ENCODE results near the gene EIF2AK3.

EIF2AK3 gene

DNA sequence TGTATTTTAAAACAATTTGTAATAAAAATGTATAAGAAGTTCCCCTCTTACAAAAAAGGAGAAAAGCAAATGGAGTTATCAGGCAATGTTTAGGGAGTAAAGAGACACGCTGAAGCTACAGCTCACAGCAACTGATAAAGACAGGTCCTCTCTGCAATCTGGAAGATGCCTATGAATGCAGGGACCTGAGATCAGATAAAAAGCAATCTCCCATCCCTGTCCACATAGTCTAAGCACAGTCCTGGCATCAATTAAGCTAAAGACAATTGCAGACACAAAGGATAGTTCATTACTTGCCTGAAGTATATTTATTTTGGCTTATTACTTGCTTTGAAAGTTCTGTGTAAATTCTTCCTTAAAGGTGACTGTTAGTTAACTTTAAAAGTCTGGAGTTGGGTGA lies 5.0 kb downstream of the EIF2AK3 start:
- no peak for TF ChIP-seq ZFX (IDR thresholded peaks at IDR 0.05)
- TF ChIP-seq, protein P1, sequence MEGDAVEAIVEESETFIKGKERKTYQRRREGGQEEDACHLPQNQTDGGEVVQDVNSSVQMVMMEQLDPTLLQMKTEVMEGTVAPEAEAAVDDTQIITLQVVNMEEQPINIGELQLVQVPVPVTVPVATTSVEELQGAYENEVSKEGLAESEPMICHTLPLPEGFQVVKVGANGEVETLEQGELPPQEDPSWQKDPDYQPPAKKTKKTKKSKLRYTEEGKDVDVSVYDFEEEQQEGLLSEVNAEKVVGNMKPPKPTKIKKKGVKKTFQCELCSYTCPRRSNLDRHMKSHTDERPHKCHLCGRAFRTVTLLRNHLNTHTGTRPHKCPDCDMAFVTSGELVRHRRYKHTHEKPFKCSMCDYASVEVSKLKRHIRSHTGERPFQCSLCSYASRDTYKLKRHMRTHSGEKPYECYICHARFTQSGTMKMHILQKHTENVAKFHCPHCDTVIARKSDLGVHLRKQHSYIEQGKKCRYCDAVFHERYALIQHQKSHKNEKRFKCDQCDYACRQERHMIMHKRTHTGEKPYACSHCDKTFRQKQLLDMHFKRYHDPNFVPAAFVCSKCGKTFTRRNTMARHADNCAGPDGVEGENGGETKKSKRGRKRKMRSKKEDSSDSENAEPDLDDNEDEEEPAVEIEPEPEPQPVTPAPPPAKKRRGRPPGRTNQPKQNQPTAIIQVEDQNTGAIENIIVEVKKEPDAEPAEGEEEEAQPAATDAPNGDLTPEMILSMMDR (conservative IDR thresholded peaks at IDR 0.05) = no peak
- no peak overlapping the region for H3K27ac ChIP-seq

DNA sequence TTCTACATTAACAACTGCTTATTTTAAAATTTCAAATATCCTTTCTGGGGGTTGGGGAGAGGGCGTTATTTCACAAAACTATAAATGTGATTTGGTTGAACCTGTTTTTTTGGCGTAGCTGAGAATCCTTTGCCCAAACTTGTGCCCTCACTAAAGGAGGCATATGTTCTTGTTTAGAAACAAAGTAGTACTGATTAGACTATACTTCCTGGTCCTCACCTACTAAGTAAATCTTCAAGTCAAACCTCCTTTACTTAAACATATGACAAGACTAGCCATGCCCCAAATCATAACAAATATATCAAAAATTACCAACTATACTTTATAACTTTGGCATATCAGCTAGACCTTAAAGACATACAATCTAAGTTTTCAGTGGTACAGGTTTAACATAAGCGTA lies 5.8 kb downstream of the EIF2AK3 start:
- TF ChIP-seq, protein P1 (conservative IDR thresholded peaks at IDR 0.05) = no peak
- TF ChIP-seq ZFX (IDR thresholded peaks at IDR 0.05) = no peak
- no peak overlapping the region for H3K27ac ChIP-seq

GRCh38 chr2:88620015-88620414 lies 7.2 kb downstream of the EIF2AK3 start:
- H3K27ac ChIP-seq = no peak overlapping the region
- TF ChIP-seq, protein P1 (conservative IDR thresholded peaks at IDR 0.05) = no peak
- TF ChIP-seq ZFX (IDR thresholded peaks at IDR 0.05) = no peak

DNA sequence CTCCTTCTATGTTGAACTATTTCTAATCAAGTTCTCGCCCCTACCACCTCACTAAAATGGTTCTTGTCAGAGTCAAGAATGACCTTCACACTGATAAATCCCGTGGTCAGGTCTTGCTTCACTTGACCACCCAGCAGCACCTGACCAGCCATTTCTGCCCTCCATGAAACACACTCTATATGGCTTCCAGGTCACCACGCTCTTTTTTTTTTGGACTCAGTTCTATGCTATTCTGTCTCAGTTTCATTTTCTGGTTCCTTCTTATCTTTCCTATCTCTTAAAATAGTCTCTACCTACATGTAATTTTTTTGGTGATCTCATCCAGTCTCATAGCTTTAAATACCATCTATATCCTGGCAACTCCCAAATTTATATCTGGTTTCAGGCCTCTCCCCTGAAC lies 11.4 kb downstream of the EIF2AK3 start:
- no peak for TF ChIP-seq ZFX (IDR thresholded peaks at IDR 0.05)
- TF ChIP-seq, protein P1 (conservative IDR thresholded peaks at IDR 0.05) = no peak
- no peak overlapping the region for H3K27ac ChIP-seq

- no peak overlapping the region for H3K27ac ChIP-seq
These were observed 12.6 kb downstream of the EIF2AK3 start for GRCh38 chr2:88614497-88615157.

GRCh38 chr2:88613921-88614320 lies 13.3 kb downstream of the EIF2AK3 start:
- TF ChIP-seq, protein P1 (conservative IDR thresholded peaks at IDR 0.05) = no peak
- no peak for TF ChIP-seq ZFX (IDR thresholded peaks at IDR 0.05)

More at GRCh38 chr2:88614497-88615157, 12.6 kb downstream of the EIF2AK3 start:
- no peak for TF ChIP-seq ZFX (IDR thresholded peaks at IDR 0.05)
- TF ChIP-seq, protein P1 (conservative IDR thresholded peaks at IDR 0.05) = no peak

DNA sequence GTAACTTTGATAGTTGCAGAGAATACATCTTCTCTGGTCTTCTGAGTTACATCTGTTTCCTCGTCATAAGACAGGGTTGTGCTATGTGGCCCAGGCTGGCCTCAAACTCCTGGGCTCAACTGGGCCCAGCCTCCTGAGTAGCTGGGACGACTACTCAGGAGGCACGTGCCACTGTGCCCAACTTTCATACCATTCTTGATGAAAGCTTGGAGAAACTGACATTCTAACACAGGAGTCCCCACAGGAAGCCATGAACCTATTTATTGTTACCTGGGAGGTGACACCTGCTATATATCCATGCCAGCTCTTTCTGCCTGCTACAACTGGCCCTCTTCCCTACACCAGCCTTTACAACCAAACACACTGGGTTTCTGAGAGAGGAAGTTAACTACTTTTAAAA lies 19.1 kb downstream of the EIF2AK3 start:
- TF ChIP-seq ZFX (IDR thresholded peaks at IDR 0.05) = no peak
- TF ChIP-seq, protein P1 (conservative IDR thresholded peaks at IDR 0.05) = no peak
- H3K27ac ChIP-seq = no peak overlapping the region

More at GRCh38 chr2:88613921-88614320, 13.3 kb downstream of the EIF2AK3 start:
- no peak overlapping the region for H3K27ac ChIP-seq
